Aortic smooth muscle cell (primary cell): Measurements from ENCODE around the gene ARL5C. TPM values are rescaled to one million over a fixed set of nuclear protein-coding genes. Genes with fewer than 3 reads are reported as not detected.

ENCODE experiments used
- total RNA-seq: library from RNA; depleted of rRNA; stranded (reverse); fragments of >200 nt; gene quantifications from 2 replicates; pipeline ENCODE4 v1.2.3, GENCODE V29; 2014

The ARL5C gene
- under 0.01 and 0.06 TPM in 2 replicates for total RNA-seq

GRCh38 chr17:39165841-39166349, at the start of gene ARL5C:
Gene ARL5C, minus strand, starts transcription at chr17:39166161. Its CDS starts 401 bp downstream, at chr17:39165760.

GRCh38 chr17:39200070-39200879, 34.3 kb upstream of the ARL5C start, which contains the start of gene RPL19:
Gene RPL19, plus strand, starts transcription at chr17:39200283. Its CDS starts 62 bp downstream, at chr17:39200345.

GRCh38 chr17:39197380-39198185, 31.6 kb upstream of the ARL5C start, which contains the start of gene CACNB1:
Gene CACNB1, minus strand, starts transcription at chr17:39197669. Its CDS starts 174 bp downstream, at chr17:39197495.

GRCh38 chr17:39151150-39151942, 14.6 kb downstream of the ARL5C start, which contains the start of gene PLXDC1:
Gene PLXDC1, minus strand, starts transcription at chr17:39151637. Its CDS starts 200 bp downstream, at chr17:39151437.

Other genes with a start within 250 kb of the ARL5C start
- gene FBXO47, start 198.8 kb downstream of the ARL5C start, total RNA-seq = under 0.01 TPM in 1 of 2 replicates, not detected in the other
- 0.40 and 0.50 TPM in 2 replicates for gene PLXDC1, start 14.5 kb downstream of the ARL5C start, total RNA-seq
- 6.2 and 6.6 TPM in 2 replicates for gene CACNB1, start 31.5 kb upstream of the ARL5C start, total RNA-seq
- 2,343 and 2,471 TPM in 2 replicates for gene RPL19, start 34.1 kb upstream of the ARL5C start, total RNA-seq
- gene STAC2, start 59.8 kb upstream of the ARL5C start, total RNA-seq = not detected in 2 replicates
- 10.6 and 13.6 TPM in 2 replicates for gene FBXL20, start 235.5 kb upstream of the ARL5C start, total RNA-seq